HCT116 (cell line): ENCODE data around the gene KICS2.

Experiments
- CTCF ChIP-seq, 3 experiments: fragments of 200-600 bp in 1 of 3; sonication (generic) in 1 of 3; IDR thresholded peaks in 2 of 3; conservative IDR thresholded peaks in 1 of 3; 2 replicates each; pipeline ENCODE4 v1.5.1; 2012 to 2017; ENCODE audit warnings: low read depth in 2 of 3, low read length in 2 of 3, antibody characterized with exemption in 1 of 3, borderline replicate concordance in 1 of 3, control low read depth in 1 of 3, mild to moderate bottlenecking in 1 of 3, mixed read lengths in 1 of 3, mixed run types in 1 of 3, moderate library complexity in 1 of 3; ENCODE audit not compliant: insufficient read depth in 1 of 3
- JUND ChIP-seq: IDR thresholded peaks from 2 replicates; pipeline ENCODE4 v1.6.1; 2012
- POLR2A ChIP-seq: IDR thresholded peaks from 2 replicates; pipeline ENCODE4 v1.7.0; 2011; ENCODE audit warnings: borderline replicate concordance; ENCODE audit not compliant: insufficient read depth, insufficient read length; ENCODE audit errors: extremely low read depth
- POLR2AphosphoS5 ChIP-seq: IDR thresholded peaks from 2 replicates; pipeline ENCODE4 v1.6.1; 2011; ENCODE audit warnings: mild to moderate bottlenecking, low read depth, low read length, moderate library complexity
- SIN3A ChIP-seq: IDR thresholded peaks from 2 replicates; pipeline ENCODE4 v1.6.1; 2012; ENCODE audit warnings: low read depth
- SP1 ChIP-seq: IDR thresholded peaks from 2 replicates; pipeline ENCODE4 v1.6.1; 2012; ENCODE audit warnings: low read depth
- TCF7L2 ChIP-seq: IDR thresholded peaks from 2 replicates; pipeline ENCODE4 v1.7.0; 2011; ENCODE audit warnings: borderline replicate concordance, inconsistent platforms; ENCODE audit not compliant: insufficient read depth, insufficient read length; ENCODE audit errors: extremely low read depth
- YY1 ChIP-seq: IDR thresholded peaks from 2 replicates; pipeline ENCODE4 v1.6.1; 2011; ENCODE audit warnings: low read length, low read depth, moderate library complexity, mild to moderate bottlenecking; ENCODE audit not compliant: insufficient replicate concordance; ENCODE audit errors: extremely low read depth
- ZNF274 ChIP-seq: fragments of 200-500 bp; sonication (Bioruptor generic); IDR thresholded peaks from 2 replicates; pipeline ENCODE4 v1.6.1; 2014; ENCODE audit warnings: mild to moderate bottlenecking, low read depth, low read length, inconsistent platforms

GRCh38 chr12:64240781-64241180, 18.7 kb upstream of the KICS2 start:
- TF ChIP-seq CTCF (IDR thresholded peaks at IDR 0.05 in 2 of 3, conservative IDR thresholded peaks at IDR 0.05 in 1 of 3; ENCODE audit: borderline replicate concordance in 1 of 3, insufficient read depth in 1 of 3, low read depth in 2 of 3, low read length in 2 of 3) (no peak), SIN3A (no peak), SP1 (no peak), TCF7L2 (no peak), POLR2A (no peak), YY1 (no peak), ZNF274 (no peak), JUND (no peak), POLR2AphosphoS5 (no peak)
